ENCODE results near the gene HOXD4.

Gene HOXD4

GRCh38 chr2:176160986-176161824 is 9.9 kb downstream of the HOXD4 start:
- H3K4me3 ChIP-seq (ENCODE audit: low read depth, low read length): no peak overlapping the region
- no peak for TF ChIP-seq CTCF (IDR thresholded peaks at IDR 0.05; ENCODE audit: insufficient read depth, low read depth, low read length, missing control alignments)
- no peak for DNase-seq (ENCODE audit: low read depth)

- no peak for TF ChIP-seq CTCF (IDR thresholded peaks at IDR 0.05; ENCODE audit: insufficient read depth, low read depth, low read length, missing control alignments)
- no peak overlapping the region for H3K4me3 ChIP-seq (ENCODE audit: low read depth, low read length)
- DNase-seq (ENCODE audit: low read depth): no peak
Measured at GRCh38 chr2:176161825-176162626, 10.7 kb downstream of the HOXD4 start.

GRCh38 chr2:176162911-176163671 is 11.7 kb downstream of the HOXD4 start:
- H3K4me3 ChIP-seq (ENCODE audit: low read depth, low read length): no peak overlapping the region
- no peak for DNase-seq (ENCODE audit: low read depth)
- no peak for TF ChIP-seq CTCF (IDR thresholded peaks at IDR 0.05; ENCODE audit: insufficient read depth, low read depth, low read length, missing control alignments)

- no peak for TF ChIP-seq CTCF (IDR thresholded peaks at IDR 0.05; ENCODE audit: insufficient read depth, low read depth, low read length, missing control alignments)
- no peak overlapping the region for H3K4me3 ChIP-seq (ENCODE audit: low read depth, low read length)
- DNase-seq (ENCODE audit: low read depth): no peak
Measured at GRCh38 chr2:176163672-176164056, 12.3 kb downstream of the HOXD4 start.

- TF ChIP-seq CTCF (IDR thresholded peaks at IDR 0.05; ENCODE audit: insufficient read depth, low read depth, low read length, missing control alignments): no peak
- DNase-seq (ENCODE audit: low read depth): no peak
- no peak overlapping the region for H3K4me3 ChIP-seq (ENCODE audit: low read depth, low read length)
Measured at GRCh38 chr2:176164201-176164600, 12.9 kb downstream of the HOXD4 start.

- TF ChIP-seq CTCF (IDR thresholded peaks at IDR 0.05; ENCODE audit: insufficient read depth, low read depth, low read length, missing control alignments): no peak
- DNase-seq (ENCODE audit: low read depth): no peak
- no peak overlapping the region for H3K4me3 ChIP-seq (ENCODE audit: low read depth, low read length)
Measured at GRCh38 chr2:176164611-176165369, 13.4 kb downstream of the HOXD4 start.

All from GM12865 (cell line).